Subcutaneous adipose tissue (tissue), 4 donors: ENCODE results near the gene OR9K2. TPM values are rescaled to one million over a fixed set of nuclear protein-coding genes. Genes with fewer than 3 reads are reported as not detected.

Experiments used
- total RNA-seq, 4 donors: library from RNA; depleted of rRNA; stranded (reverse); fragments of >200 nt; gene quantifications; one replicate each; pipeline ENCODE4 v1.1.0, GENCODE V29; 2016
- TF ChIP-seq, protein P1 (sequence below): fragments of 450-650 bp; IDR thresholded peaks from one replicate; pipeline ENCODE4 v1.5.1; 2016; ENCODE audit warnings: low read depth, mild to moderate bottlenecking, control low read depth, antibody characterized with exemption, moderate library complexity

Gene OR9K2
- total RNA-seq, 4 donors from 2014 or later = not detected

DNA sequence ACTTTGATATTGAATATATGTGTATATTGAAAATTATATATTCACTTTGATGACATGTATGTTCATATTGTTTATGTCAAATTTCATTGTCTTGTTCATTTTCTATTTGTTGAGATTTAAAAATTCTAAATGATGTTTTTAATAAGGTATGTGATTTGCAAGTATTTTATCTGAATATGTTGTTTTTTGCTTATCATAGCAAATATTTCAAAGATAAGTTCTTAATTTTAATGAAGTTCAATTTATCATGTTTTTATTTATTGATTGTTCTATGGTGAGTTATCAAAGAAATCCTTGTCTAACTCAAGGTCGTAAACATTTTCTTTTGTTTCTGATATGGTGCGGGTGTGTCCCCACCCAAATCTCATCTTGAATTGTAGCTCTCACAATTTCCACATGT, 45.2 kb downstream of the OR9K2 start:
- TF ChIP-seq, protein P1, sequence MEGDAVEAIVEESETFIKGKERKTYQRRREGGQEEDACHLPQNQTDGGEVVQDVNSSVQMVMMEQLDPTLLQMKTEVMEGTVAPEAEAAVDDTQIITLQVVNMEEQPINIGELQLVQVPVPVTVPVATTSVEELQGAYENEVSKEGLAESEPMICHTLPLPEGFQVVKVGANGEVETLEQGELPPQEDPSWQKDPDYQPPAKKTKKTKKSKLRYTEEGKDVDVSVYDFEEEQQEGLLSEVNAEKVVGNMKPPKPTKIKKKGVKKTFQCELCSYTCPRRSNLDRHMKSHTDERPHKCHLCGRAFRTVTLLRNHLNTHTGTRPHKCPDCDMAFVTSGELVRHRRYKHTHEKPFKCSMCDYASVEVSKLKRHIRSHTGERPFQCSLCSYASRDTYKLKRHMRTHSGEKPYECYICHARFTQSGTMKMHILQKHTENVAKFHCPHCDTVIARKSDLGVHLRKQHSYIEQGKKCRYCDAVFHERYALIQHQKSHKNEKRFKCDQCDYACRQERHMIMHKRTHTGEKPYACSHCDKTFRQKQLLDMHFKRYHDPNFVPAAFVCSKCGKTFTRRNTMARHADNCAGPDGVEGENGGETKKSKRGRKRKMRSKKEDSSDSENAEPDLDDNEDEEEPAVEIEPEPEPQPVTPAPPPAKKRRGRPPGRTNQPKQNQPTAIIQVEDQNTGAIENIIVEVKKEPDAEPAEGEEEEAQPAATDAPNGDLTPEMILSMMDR = no peak

DNA sequence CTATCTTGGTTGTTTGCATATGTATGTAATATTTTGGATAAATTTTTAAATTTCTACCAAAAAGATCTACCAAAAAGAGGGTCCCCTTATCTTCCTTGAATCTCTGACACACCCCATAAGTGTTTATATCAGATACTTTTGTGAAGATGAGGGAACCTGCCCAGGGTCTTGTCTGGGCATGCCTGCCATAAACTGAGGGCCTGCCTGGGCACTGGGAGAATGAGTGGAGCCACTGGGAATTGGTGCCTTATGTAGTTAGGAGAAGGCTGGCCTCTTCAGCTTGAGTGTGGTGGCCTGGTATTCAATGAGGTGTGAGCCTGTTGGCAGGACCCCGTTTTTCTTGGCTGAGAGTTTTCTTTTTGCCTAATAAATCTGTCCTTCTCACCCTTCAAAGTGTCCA, 46.5 kb downstream of the OR9K2 start:
- TF ChIP-seq, protein P1 = no peak

- TF ChIP-seq, protein P1 = no peak
These were observed 47.2 kb downstream of the OR9K2 start for GRCh38 chr12:55173456-55173855.

Other genes starting within 250 kb of the OR9K2 start
- 1 to 10 TPM in 3 of 4 donors, not detected in 1; 1.5 to 2.1 (median 1.9) TPM for gene TESPA1, start 141.6 kb upstream of the OR9K2 start, total RNA-seq
- not detected for gene NEUROD4, start 106.4 kb upstream of the OR9K2 start, total RNA-seq
- gene OR10A7, start 94.6 kb downstream of the OR9K2 start, total RNA-seq = not detected
- gene OR6C74, start 118.2 kb downstream of the OR9K2 start, total RNA-seq = not detected
- not detected for gene OR6C6, start 170.2 kb downstream of the OR9K2 start, total RNA-seq
- not detected for gene OR6C1, start 187.9 kb downstream of the OR9K2 start, total RNA-seq
- gene OR6C3, start 204.3 kb downstream of the OR9K2 start, total RNA-seq = not detected
- not detected for gene OR6C75, start 236.6 kb downstream of the OR9K2 start, total RNA-seq